ENCODE data around the gene AHSG. TPM values are rescaled to one million over a fixed set of nuclear protein-coding genes. Genes with fewer than 3 reads are reported as not detected.

The AHSG gene
- total and polyA plus RNA-seq, 3 donors from 2014 or later = 0.81 to 1.6 (median 1.5) TPM

DNA sequence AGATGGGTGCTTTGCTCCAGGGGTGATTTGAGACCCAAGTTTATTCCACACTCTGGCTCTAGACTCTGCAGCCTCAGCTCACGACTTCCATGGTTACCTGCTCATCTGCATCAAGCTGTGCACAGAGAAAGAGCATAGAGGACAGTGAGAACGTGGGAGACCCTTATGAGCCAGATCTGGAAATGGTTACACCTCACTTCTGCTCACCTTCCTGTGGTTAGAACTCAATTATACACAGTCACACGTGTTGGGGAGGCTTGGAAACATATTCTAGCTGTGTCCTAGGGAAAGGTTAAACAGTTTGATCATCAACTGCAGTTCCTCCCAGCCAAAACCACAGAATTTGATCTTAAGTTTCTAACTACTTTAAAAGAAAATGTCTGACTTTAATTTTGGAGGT, 29.2 kb downstream of the AHSG start:
- Histone ChIP-seq H3K4me3 (no peak overlapping the region), H3K9me3 (no peaks in the 10 kb centered on the region), H3K27ac (no peak overlapping the region), H3K4me1 (no peaks in the 10 kb centered on the region), H3K36me3 (ENCODE audit: low read depth, missing control alignments) (no peaks in the 10 kb centered on the region), H3K27me3 (no peaks in the 10 kb centered on the region)
- 56 to 68% methylated on average over 3 of the region's 3 CpGs for WGBS, 2 donors
- intact Hi-C loops (cut with DNase I; ENCODE audit: low total_unique reads) = no loop called here
- TF ChIP-seq POLR2A (IDR thresholded peaks at IDR 0.05) = no peak
- TF ChIP-seq, protein P1, sequence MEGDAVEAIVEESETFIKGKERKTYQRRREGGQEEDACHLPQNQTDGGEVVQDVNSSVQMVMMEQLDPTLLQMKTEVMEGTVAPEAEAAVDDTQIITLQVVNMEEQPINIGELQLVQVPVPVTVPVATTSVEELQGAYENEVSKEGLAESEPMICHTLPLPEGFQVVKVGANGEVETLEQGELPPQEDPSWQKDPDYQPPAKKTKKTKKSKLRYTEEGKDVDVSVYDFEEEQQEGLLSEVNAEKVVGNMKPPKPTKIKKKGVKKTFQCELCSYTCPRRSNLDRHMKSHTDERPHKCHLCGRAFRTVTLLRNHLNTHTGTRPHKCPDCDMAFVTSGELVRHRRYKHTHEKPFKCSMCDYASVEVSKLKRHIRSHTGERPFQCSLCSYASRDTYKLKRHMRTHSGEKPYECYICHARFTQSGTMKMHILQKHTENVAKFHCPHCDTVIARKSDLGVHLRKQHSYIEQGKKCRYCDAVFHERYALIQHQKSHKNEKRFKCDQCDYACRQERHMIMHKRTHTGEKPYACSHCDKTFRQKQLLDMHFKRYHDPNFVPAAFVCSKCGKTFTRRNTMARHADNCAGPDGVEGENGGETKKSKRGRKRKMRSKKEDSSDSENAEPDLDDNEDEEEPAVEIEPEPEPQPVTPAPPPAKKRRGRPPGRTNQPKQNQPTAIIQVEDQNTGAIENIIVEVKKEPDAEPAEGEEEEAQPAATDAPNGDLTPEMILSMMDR (IDR thresholded peaks at IDR 0.05) = no peak
- DNase-seq = no peak

DNA sequence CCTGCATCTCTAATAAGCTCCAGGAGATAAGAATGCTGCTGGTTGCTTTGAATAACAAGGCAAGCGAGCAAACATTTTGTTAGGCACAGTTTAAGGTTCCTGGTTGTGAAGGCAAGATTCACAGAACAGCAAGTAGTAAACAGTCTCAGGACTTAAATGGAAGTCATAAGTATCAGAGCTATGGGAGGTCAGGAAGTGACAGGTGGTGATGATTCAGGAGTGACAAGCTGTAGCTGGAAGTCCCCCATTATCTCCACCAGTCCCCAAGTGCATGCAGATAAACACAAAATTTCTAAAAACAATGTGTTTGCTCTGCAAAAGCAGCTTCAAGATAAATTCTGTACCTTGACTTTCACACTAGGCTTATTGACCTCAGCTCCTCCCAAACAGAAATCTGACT, 30.6 kb downstream of the AHSG start:
- no peaks in the 10 kb centered on the region for H3K27me3 ChIP-seq
- 73% methylated on average over 1 of the region's 1 CpG for WGBS, 2 donors
- intact Hi-C loops (cut with DNase I; ENCODE audit: low total_unique reads) = no loop called here
- H3K4me3 ChIP-seq = no peak overlapping the region
- H3K27ac ChIP-seq = no peak overlapping the region
- H3K4me1 ChIP-seq = no peaks in the 10 kb centered on the region
- H3K36me3 ChIP-seq (ENCODE audit: low read depth, missing control alignments) = no peaks in the 10 kb centered on the region
- TF ChIP-seq, protein P1 (IDR thresholded peaks at IDR 0.05) = no peak
- TF ChIP-seq POLR2A (IDR thresholded peaks at IDR 0.05) = no peak
- DNase-seq = no peak
- no peaks in the 10 kb centered on the region for H3K9me3 ChIP-seq

DNA sequence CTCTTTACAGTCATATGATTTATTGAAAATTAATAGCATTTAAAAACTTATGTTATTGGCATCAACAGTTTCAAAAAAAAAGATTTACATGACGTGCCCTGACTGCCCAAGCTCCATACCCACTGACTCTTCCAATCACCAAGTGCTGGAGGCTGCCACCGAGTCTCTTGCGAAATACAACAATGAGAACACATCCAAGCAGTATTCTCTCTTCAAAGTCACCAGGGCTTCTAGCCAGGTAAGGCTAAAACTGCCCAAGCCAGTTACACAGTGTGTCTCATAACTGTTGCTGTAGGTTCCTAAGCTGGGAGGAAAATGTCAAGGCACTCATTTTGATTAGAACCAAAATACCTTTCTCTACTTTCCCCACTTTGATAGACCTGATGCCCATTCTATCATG, 31.8 kb downstream of the AHSG start:
- H3K4me1 ChIP-seq = no peaks in the 10 kb centered on the region
- H3K4me3 ChIP-seq = no peak overlapping the region
- H3K36me3 ChIP-seq (ENCODE audit: low read depth, missing control alignments) = no peaks in the 10 kb centered on the region
- no peak for TF ChIP-seq POLR2A (IDR thresholded peaks at IDR 0.05)
- TF ChIP-seq, protein P1 (IDR thresholded peaks at IDR 0.05) = no peak
- H3K27ac ChIP-seq = no peak overlapping the region
- H3K9me3 ChIP-seq = no peaks in the 10 kb centered on the region
- intact Hi-C loops (cut with DNase I; ENCODE audit: low total_unique reads) = no loop called here
- no peaks in the 10 kb centered on the region for H3K27me3 ChIP-seq
- no peak for DNase-seq
- 86 to 92% methylated on average over 3 of the region's 3 CpGs for whole genome bisulfite sequencing, 2 donors

DNA sequence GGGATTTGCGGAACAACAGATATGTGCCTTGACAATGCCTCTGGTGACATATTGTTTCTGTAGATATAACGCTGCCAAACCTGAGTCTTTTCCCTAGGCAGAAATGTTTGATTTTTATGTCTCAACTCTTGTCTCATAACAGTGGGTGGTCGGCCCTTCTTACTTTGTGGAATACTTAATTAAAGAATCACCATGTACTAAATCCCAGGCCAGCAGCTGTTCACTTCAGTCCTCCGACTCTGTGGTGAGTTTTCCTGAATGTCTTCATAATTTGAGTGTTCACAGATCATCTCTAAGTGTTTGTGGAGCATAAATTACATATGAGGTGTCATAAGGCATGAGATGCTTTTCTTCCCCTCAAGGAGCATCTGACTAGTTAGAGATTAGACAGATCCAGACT, 33.2 kb downstream of the AHSG start:
- no peak overlapping the region for H3K27ac ChIP-seq
- no peaks in the 10 kb centered on the region for H3K9me3 ChIP-seq
- H3K36me3 ChIP-seq (ENCODE audit: low read depth, missing control alignments) = no peaks in the 10 kb centered on the region
- H3K4me3 ChIP-seq = no peak overlapping the region
- TF ChIP-seq, protein P1 (IDR thresholded peaks at IDR 0.05) = no peak
- no peak for TF ChIP-seq POLR2A (IDR thresholded peaks at IDR 0.05)
- intact Hi-C loops (cut with DNase I; ENCODE audit: low total_unique reads) = no loop called here
- WGBS, 2 donors = 81 to 86% methylated on average over 4 of the region's 4 CpGs
- no peak for DNase-seq
- no peaks in the 10 kb centered on the region for H3K4me1 ChIP-seq
- H3K27me3 ChIP-seq = no peaks in the 10 kb centered on the region

DNA sequence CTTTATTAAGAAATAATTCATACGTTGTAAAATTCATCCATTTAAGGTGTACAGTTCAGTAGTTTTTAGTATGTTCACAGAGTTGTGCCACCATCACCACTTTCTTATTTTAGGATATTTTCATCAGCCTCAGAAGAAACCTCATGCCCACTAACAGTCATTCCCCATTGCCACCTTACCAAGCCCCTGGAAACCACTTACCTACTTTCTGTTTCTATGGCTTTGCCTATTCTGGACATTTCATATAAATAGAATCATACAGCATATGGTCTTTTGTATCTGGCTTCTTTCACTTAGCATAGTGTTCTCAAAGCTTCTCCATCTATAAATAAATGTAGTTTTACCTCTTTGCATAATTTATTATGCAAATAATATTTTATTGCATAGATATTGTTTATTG, 34.0 kb downstream of the AHSG start:
- Histone ChIP-seq H3K27me3 (no peaks in the 10 kb centered on the region), H3K4me1 (no peaks in the 10 kb centered on the region), H3K27ac (no peak overlapping the region), H3K9me3 (no peaks in the 10 kb centered on the region), H3K4me3 (no peak overlapping the region), H3K36me3 (ENCODE audit: low read depth, missing control alignments) (no peaks in the 10 kb centered on the region)
- TF ChIP-seq POLR2A (IDR thresholded peaks at IDR 0.05) = no peak
- TF ChIP-seq, protein P1 (IDR thresholded peaks at IDR 0.05) = no peak
- 65 to 79% methylated on average over 1 of the region's 1 CpG for WGBS, 2 donors
- DNase-seq = no peak
- intact Hi-C loops (cut with DNase I; ENCODE audit: low total_unique reads) = no loop called here
